MM.1S (cell line): ENCODE measurements around the gene CASS4.

Experiments
- CTCF ChIP-seq: fragments of 300-600 bp; sonication (generic); IDR thresholded peaks from 2 replicates; pipeline ENCODE4 v1.5.1; 2016; ENCODE audit warnings: antibody characterized with exemption, low read length, mixed read lengths
- EZH2 ChIP-seq: fragments of 300-600 bp; sonication (generic); optimal IDR thresholded peaks from 2 replicates; pipeline ENCODE3; 2017; ENCODE audit warnings: low read depth, mild to moderate bottlenecking, antibody characterized with exemption, low read length, mixed read lengths
- EZH2phosphoT487 ChIP-seq: fragments of 300-600 bp; sonication (generic); IDR thresholded peaks from 2 replicates; pipeline ENCODE4 v1.6.1; 2018; ENCODE audit warnings: antibody characterized with exemption, low read length

- TF ChIP-seq EZH2 (no peak), CTCF (no peak), EZH2phosphoT487 (no peak)
Measured at GRCh38 chr20:56417911-56418310, 5.9 kb downstream of the CASS4 start.
